ENCODE results near the gene CYP3A7. TPM values are rescaled to one million over a fixed set of nuclear protein-coding genes. Genes with fewer than 3 reads are reported as not detected.
"Not testable (repeated sequence)": the region's sequence is repeated elsewhere in the genome, so short reads cannot be mapped to it uniquely, and the experiment has no call there.

CYP3A7 gene
- total RNA-seq, 1 donor from 2014 or later = not detected

- peaks cover 14% of the 10 kb centered on the region for H3K36me3 Mint-ChIP-seq (ENCODE audit: low read depth)
- no peak for DNase-seq (ENCODE audit: low read depth, low spot score)
- H3K9me3 Mint-ChIP-seq = peaks cover 3% of the 10 kb centered on the region
- no peak overlapping the region for H3K27ac Mint-ChIP-seq (ENCODE audit: unreplicated experiment)
- no peaks in the 10 kb centered on the region for H3K4me1 Mint-ChIP-seq
- no peak overlapping the region for H3K4me3 Mint-ChIP-seq
- no peak for TF ChIP-seq CTCF (conservative IDR thresholded peaks at IDR 0.05)
- H3K27me3 Mint-ChIP-seq (ENCODE audit: low read depth) = no peaks in the 10 kb centered on the region
These were observed 69.5 kb downstream of the CYP3A7 start for GRCh38 chr7:99665312-99666012.

DNA sequence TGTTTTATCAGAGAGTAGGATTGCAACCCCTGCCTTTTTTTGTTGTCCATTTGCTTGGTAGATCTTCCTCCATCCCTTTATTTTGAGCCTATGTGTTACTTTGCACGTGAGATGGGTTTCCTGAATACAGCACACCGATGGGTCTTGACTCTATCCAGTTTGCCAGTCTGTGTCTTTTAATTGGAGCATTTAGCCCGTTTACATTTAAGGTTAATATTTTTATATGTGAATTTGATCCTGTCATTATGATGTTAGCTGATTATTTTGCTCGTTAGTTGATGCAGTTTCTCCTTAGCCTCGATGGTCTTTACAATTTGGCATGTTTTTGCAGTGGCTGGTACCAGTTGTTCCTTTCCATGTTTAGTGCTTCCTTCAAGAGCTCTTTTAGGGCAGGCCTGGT is 77.1 kb downstream of the CYP3A7 start:
- not testable (repeated sequence) for H3K27me3 Mint-ChIP-seq (ENCODE audit: low read depth); H3K27ac Mint-ChIP-seq (ENCODE audit: unreplicated experiment); H3K9me3 Mint-ChIP-seq; H3K4me3 Mint-ChIP-seq; DNase-seq (ENCODE audit: low read depth, low spot score); H3K4me1 Mint-ChIP-seq
- H3K36me3 Mint-ChIP-seq (ENCODE audit: low read depth) = peaks cover 22% of the 10 kb centered on the region

Other genes starting within 250 kb of the CYP3A7 start
- gene ZNF394, start 234.9 kb downstream of the CYP3A7 start, total RNA-seq = 17.5 and 19.5 TPM in 2 replicates
- 21.5 and 21.7 TPM in 2 replicates for gene ZKSCAN5, start 230.5 kb downstream of the CYP3A7 start, total RNA-seq
- 10.6 and 10.9 TPM in 2 replicates for gene FAM200A, start 183.1 kb downstream of the CYP3A7 start, total RNA-seq
- 56.0 and 57.0 TPM in 2 replicates for gene ZNF655, start 176.6 kb downstream of the CYP3A7 start, total RNA-seq
- 0.91 and 1.8 TPM in 2 replicates for gene TMEM225B, start 136.9 kb downstream of the CYP3A7 start, total RNA-seq
- 23.4 and 26.4 TPM in 2 replicates for gene ZSCAN25, start 118.2 kb downstream of the CYP3A7 start, total RNA-seq
- gene CYP3A5, start 55.2 kb downstream of the CYP3A7 start, total RNA-seq = not detected in 2 replicates
- not detected in 2 replicates for gene CYP3A4, start 49.0 kb upstream of the CYP3A7 start, total RNA-seq
- not detected in 2 replicates for gene CYP3A43, start 92.8 kb upstream of the CYP3A7 start, total RNA-seq
- gene OR2AE1, start 141.8 kb upstream of the CYP3A7 start, total RNA-seq = 0.27 TPM in 1 of 2 replicates, not detected in the other
- 8.9 and 10.4 TPM in 2 replicates for gene TRIM4, start 184.3 kb upstream of the CYP3A7 start, total RNA-seq
- 0.28 and 0.45 TPM in 2 replicates for gene GJC3, start 194.4 kb upstream of the CYP3A7 start, total RNA-seq
- gene AZGP1, start 240.8 kb upstream of the CYP3A7 start, total RNA-seq = 0.52 TPM in 1 of 2 replicates, not detected in the other